Suppressor macrophage treated with lipopolysaccharide for 1 hour (primary cell): ENCODE data around the gene GRIK1.

Source experiments
- DNase-seq, 3 donors: peaks; one replicate each; pipeline ENCODE4 v3.0.0-alpha.2; 2020 to 2022

The GRIK1 gene

DNA sequence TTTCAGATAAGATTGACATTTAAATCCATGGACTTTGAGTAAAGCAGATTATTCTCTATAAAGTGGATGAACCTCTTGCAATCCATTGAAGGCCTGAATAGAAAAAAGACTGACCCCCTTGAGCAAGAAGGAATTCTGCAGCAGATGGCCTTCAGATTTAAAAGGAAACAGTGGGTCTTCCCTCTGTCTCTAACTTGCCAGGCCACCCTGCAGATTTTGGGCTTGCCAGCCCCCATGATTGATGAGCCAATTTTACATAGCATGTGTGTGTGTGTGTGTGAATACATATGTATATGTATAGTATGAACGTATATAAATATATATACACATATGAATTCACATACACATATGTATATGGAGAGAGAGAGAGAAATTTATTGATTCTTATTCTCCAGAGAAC, 113.4 kb downstream of the GRIK1 start:
- DNase-seq: no peak

DNA sequence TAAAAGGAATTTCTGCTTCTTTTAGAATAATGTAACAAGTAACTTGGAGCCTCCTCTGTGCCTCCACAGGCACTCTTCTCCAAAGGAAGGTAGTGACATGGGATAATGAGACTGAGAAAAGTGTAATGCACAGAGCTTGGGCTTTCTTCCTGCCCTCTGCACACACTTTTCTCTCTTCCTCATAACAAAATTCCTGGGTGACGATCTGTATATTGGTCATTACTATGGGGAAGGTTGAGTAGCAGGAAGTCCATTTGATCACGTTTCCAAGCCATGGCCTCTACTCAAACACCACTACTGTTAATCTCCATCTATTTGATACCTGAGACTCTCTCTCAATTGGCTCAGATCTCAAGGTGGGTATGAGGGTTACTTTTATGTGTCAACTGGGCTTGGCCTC, 113.9 kb downstream of the GRIK1 start:
- no peak for DNase-seq

DNA sequence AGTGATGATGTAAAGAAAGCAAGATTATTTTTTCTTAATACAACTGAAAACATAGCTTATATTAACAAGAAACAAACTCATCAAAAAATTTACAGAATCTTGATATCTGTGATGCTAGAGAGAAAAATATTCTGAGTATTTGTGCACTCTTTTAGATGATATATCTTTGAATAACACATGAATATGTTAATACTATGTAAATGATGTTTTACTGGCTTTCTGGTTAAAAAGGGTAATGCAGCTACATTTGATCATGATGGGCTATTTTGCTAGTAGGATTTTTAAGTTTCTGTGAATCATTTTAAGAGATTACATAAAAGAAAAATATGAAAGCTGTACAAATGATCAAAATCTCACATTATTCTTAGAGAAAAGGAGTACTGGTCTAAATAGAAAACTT, 114.5 kb downstream of the GRIK1 start:
- DNase-seq: no peak

DNA sequence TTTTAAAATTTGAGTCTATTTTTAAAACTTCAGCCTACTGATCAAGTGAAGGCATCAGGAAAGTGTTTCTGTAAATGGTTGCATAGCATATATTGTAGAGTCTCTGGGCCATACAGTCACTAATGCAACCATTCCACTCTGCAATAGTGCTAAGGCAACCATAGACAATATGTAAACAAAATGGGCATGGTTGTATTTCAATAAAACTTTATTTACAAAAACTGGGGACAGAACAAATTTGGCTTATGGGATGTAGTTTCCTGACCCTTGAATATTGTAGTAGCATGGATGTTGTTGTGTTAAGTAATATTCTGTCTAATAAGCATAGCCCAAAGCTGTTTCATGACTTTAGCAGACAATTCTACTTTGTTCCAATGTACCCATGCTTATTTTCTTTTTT, 117.7 kb downstream of the GRIK1 start:
- DNase-seq: no peak

DNA sequence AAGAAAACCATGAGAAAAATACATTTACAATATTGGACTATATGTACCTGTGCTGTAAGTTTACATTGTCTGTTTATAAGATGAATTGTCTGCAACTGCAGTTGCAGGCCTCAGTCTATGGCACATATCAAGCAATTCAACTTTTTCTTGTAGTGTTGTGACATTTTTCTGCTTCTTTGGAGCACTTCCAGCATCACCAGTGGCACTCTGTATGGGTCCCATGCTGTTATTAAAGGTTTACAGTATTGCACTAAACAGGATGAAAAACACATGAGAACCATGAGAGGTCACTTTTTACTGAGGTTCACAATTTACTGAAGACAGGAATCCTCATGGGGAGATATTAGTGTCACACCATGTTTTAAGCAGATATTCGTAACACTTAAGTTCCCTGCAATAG, 118.6 kb downstream of the GRIK1 start:
- no peak for DNase-seq

DNA sequence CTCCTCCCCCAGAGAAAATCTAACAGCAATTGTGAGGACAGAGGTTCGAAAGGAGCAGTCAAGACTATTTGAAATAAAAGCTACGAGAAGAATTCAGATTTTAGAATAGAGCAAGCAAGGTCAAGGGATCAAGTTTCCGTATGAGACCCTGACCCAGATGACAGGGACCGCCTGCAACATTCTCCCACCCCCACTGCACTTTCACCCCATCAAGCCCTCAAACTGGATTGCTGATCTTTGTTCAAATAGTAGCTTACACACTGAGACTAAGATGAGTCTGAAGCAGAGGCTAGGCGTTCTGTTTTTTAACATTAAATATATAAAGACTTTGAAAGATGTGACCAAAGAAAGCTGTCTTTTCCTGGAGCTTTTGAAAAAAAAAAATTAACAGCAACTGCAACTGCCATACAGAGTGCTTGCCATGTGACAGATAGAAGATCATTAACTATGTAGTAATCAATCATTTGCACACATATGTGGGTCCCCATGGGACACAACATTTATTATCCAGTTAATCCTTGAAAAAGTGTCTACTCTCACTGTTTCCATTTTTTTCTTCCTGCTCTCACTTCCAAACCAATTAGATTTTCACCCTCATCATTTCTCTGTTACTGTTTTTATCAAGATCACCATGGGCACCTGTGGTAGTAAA, 120.0 kb downstream of the GRIK1 start:
- no peak for DNase-seq

DNA sequence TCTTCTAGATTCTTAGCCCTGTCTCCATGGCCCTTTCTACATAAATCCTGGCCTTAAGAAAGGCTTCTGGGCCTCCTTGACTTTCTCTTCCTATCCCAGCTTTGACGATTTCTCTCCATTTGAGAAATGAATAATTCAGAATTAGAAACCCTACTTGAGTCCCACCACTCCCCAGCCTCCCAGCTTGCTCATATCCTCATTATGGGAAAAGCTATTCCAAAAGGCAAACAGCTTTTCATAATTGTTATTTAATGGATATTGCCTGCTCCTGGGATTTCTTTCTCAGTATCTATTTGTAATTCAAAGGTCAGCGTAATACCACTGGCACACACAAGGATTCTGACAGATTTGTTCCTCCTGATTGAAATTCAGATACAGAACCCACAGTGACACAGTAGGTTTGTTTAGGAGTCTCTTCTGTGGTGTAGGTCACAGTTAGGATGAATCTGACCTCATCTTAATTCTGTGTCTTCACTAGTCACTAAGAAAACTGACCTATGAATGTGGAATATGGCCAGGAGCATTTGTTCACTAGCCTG, 121.3 kb downstream of the GRIK1 start:
- no peak for DNase-seq

DNA sequence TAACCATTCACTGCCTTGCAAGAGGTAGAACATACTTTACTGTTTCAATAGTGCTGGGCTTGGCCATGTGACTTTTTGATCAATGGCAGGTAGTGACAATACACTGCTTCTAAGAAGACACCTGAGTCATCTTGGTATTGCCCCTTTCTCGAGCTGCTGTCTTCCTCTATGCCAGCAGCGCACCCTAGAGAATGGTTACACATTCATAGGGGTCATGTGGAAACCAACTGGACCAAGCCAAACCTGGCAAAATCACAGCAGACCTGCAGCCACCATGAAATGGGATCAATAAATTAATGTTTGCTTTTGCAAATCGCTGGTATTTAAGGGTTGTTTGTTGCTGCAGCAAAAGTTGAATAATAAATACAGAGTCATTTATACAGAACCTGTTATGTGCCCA, 122.3 kb downstream of the GRIK1 start:
- DNase-seq: no peak

DNA sequence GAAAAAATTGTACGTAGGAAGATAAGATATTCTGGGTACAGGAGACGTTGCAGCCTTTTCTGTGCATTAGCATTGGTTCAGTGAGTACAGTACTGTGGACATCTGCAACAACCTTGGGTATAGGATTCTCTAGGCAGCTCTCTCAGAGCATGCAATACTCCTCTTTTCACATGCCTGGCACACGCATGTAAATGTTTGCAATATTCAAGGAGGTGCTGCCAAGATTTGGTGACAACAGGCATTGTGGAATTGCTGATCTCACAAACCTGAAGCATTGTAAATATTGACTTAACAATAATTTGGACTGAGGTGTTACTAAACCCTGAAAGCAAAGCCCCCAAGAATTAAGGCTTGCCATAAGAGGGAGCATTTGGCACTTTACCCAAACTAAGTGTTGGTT, 126.8 kb downstream of the GRIK1 start:
- no peak for DNase-seq

DNA sequence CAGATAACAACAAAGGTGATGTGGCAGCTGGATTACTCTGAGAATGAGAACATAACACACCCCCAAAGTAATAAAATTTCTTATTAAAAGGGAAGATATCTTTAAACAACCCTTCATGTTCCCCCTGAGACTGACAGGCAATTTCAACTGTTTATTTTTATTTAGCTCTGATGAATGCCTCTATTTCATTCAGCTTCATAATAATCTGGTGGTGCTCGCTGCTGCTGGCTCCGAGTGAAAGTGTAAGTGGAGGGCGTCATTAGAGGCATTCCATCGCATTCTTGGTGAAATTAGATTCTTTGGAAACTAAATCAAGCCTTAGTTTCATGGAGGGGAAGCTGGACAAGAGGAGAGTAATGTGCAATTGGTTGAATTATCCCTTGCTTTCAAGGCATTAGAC, 128.9 kb downstream of the GRIK1 start:
- no peak for DNase-seq

DNA sequence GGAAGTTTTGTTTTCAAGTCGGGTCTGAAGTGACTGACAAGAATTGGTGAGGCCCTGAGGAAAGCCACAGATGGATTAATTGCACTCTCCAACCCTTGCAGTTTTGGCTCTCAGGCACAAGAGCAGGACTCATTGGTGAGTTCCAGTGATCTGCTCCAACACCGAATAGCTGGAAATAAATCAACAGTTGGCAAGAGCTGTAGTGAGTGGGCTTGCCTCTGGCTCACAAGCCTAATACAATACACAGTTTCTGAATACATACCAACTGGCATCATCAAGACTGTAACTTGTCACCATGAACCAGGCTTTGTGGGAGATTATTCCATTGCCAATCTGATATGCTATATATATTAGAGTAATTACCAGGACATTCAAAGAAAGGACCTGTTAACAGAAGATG, 131.6 kb downstream of the GRIK1 start:
- no peak for DNase-seq

DNA sequence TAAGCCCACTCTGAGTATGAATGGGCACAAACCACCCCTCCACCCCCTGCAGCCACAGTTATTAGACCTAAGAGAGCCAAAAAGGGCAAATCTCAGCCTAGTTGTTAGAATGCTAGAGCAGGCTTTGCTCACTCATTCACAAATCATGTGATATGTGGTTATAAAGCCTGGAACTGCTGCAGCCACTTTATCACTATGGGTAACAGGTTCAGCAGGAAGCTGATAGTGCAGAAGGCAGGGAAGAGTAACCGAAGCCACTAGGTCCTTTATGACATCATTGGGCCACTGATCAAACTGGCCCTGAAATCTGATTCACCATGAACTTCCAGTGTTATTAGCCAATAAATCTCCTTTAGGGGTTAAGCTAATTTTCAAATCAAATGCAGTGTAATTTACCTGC, 134.7 kb downstream of the GRIK1 start:
- no peak for DNase-seq

DNA sequence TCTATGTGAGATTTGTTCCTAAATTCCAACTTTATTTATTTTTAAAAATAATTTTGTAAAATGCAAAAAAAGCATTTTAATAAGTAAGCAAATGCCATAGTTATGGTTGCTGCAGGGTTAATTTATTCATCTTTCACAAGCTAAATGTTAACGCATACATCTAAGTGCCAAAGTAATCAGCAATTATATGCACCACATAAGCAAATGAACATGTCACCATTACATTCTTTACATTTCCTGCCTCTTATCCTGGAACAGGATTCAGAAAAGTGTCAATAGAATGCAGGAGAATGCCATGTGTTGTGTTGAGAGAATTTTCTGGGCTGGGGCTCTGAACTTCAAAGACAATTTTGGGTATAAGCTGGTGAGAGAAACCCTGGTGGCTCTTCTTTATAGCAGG, 136.6 kb downstream of the GRIK1 start:
- no peak for DNase-seq

DNA sequence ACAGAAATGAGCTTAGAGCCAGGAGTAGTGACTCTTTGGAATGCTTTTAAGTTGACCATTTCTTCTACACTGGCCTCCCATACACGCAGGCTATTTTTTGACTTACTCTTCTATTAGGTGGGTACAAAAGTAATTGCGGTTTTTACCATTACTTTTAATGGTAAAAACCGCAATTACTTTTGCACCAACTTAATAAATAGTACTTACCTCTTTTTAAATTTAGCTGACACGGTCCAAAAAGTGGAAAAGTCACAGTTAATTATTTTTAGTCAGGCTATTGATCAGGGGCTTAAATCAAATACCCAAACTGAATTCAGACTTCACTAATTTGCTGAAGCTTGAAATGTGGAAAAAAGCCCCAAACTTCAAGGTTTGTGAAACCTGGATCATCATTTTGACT, 138.7 kb downstream of the GRIK1 start:
- no peak for DNase-seq

DNA sequence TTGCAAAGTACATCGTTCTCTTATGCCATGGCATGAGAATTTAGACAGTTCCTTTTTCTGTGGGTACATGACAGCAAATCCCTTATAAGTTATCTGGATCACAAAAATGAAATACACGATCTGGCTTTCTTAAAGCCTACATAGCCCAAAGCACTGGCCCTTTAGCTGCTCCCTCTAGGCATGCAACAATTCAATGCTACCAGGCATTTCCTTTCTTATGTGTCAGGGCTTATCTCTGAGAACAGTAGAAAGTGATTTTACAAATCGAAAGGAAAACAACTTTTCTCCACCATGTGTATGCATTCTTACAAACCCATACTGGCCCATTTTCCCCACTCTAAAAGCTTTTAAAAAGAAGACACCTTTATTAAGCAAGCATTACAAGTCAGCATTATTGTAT, 139.7 kb downstream of the GRIK1 start:
- DNase-seq: no peak

DNA sequence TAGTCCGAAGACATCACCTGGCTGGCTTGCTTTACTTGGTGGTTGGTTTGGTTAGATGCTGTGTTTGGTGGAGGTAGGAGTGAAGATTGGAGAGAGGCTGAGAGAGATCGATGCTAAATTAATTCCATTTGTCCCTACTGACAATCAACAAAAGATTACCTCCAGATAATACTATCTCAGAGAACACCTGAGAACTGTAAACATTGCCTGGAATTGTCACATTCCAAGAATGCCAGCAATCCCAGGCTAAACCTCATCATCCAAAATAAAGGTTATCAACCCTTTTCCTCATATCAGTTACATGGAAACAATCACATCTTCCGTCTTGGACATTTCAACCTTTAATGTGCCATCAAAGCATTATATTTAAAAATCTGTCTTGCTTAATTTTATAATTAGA, 141.0 kb downstream of the GRIK1 start:
- no peak for DNase-seq

DNA sequence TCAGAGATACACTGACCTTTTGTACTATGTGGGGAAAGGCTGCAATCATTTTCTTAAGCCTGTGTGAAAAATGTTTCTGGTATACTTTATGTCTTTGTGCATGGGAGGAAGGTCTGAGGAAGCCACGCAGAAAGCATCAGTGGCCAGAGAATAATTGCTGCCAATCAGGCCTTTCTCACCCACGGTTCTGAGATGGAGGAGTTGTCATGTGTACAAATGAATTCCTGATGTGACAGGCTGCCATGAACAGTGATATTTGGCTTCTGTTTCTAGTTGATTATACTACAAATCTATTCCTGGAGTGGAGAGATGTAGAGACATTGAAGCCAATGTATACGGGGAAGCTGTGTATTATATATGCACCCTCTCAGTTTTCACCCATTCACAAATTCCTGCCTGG, 142.6 kb downstream of the GRIK1 start:
- no peak for DNase-seq

DNA sequence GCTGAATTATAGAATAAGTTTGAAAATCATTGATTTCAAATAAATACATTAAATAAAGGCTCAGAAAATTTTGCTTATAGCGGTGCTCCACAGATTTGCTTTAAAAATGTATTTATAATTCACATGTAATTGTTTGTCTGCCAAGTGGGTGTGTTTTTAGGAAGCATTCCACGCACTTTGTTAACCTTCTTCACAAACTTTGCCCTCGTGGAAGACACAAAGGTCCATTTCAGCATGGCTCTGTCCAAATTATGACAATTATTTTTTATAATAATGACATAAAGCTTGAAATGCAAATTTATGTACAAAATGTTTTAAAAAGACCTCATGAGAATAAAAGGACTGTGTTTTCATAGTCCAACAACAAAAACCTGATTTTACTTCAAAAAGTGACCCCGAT, 146.1 kb downstream of the GRIK1 start:
- no peak for DNase-seq

DNA sequence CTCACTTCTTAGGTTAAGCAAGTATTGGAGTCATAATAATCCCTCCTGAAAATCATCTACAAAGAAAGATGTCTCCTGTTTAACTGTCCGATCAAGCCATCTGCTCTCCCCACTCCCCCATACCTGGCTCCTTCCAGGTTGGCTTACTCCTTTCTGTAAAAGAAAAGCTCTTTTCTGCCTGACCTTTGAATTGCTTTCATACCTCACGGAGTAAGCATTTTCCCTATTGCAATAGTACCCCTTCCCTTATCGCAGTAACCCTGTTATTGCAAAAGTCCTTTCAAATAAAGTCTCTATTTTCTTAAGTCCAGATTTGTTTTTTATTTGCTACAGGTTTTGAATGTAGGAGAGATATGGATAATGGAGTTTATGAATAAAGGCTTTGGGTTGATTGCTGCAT, 150.4 kb downstream of the GRIK1 start:
- DNase-seq: no peak

DNA sequence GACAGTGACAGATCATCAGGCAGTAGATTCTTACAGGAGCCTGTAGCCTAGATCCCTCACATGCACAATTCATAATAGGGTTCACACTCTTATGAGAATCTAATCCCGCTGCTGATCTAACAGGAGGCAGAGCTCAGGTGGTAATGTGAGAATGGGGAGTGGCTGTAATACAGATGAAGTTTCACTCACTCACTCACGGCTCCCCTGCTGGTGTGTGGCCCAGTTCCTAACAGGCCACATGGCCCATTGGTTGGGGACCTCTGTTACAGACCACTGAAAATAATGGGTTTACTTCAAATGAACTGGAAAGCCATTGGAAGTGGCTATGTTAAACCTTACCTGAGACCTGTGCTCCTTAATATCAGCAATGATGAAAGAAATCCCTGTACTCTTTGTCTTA, 151.0 kb downstream of the GRIK1 start:
- DNase-seq: no peak

DNA sequence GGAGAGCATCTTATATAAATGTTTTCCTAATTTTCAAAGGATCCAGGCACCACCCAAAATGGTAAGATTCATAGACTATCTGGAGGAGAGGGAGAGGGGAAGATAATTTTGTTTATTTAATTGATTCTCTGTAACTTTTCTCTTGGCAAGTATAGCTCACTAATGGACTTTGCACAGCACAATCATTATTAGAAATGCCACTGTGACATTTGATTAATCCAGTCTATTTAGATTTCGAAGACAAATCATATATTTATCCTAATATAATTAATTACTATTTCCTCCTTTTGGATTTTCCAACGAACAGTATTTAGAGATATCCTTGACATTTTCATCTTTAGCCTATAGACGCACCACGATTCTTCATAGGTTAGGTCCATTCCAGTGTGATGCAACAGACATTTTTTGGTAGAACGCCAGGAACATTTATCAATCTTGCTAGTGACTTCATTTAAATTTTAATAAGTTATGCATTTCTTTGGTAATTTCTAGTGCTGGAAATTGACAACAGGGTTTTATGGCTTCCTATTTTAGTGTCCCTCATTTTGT, 152.4 kb downstream of the GRIK1 start:
- no peak for DNase-seq

DNA sequence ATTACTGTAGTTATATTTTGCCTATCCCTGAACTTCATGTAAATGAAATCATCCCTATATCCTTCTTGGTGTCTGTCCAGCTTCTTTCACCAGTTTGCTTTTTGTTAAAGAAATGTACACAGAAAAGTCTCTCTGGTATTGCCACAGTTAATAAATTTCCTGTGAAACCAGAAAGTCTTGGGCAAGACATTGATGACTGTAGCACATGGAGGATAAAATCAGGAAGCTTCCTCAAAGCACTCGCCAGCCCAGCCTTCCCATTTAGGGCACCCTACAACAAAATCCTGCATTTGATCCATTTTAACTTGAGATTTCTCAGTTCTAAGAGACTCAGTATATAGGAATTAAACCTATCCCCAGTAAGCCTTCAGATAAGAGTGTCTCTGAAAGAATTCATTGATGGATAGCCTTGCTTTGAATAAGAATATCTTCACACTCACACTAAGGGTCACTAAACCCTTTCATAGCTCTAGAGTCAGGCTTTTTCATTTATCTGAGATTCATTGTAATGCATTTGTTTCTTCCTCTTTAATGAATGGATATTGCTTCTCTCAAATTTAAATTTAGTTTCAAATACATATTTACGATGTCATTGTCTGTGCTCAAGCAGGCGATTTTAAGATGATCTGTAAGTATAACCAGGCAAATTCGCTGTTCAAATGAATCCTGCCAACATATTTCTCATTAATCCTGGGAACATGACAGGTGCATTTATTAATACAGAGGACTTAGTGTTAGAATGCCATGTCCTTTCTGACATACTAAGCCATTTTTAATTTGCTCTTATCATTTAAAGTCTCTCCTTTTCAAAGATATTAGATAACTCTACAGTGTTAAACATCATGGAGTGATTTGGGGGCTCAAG, 153.1 kb downstream of the GRIK1 start:
- peak; percentile 54 to 71 (median 65) for DNase-seq

DNA sequence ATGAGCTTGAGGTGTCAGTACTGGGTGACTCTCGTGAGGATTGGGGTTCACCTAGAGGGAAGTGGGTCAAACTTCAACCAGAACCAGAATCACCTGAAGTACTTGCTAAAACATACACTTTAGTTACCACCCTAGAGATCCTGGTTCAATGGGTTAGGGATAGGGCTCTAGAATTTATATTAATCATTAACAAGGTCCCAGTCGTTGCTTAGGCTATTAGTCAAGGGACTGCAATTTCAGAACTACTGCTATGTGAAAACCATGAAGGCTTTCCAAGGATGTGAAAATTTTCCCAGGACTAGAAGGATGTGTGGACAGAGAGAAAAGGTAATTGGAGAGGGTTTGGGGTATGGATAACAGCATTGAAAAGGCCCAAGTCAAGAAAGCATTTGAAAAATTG, 162.6 kb downstream of the GRIK1 start:
- DNase-seq: no peak

DNA sequence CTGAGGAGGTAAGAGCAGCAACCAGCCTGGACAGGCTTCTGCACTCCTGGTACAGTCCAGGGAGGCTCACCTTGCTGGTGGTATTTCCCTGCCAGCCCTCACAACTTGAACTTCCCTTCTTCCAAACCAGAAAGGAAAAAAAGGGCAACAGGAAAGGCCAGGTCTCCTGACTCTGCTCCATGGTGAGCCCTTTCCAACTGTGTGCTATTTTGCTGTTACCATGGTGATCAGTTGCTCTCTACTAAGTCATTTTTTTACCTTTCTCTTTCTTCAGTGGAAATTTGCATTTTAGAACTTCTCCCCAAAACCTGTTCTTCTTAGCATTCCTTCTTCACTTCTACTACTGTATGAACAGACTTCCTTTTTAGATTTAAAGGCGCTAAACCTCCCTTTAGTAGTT, 164.3 kb downstream of the GRIK1 start:
- no peak for DNase-seq
